GM12892 (cell line): ENCODE data around the gene HSPB3.

Experiments
- POLR2A ChIP-seq: IDR thresholded peaks from 2 replicates; pipeline ENCODE4 v1.6.1; 2011; ENCODE audit warnings: low read depth, low read length, control low read depth
- POLR2AphosphoS5 ChIP-seq: IDR thresholded peaks from 2 replicates; pipeline ENCODE4 v1.6.1; 2011; ENCODE audit warnings: low read depth, low read length, control low read depth

DNA sequence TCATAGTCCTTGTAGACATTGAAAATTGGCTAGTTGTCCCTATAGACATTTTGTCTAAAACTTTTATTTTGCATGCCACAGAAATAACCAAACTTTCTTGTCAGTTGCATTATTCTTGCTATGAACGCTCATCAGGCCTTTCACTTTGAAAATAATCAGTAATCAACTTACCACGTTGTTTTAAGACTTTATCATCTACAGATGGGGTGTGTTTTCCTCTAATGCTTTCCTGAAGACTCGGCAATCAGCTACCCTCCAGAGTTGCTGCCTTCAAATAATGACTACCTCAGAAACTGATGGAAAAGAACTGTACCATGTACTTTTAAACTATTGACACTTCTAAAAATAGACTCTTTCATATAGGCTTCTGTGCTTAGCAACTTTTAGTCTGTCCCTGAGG, 33.5 kb upstream of the HSPB3 start:
- TF ChIP-seq POLR2AphosphoS5 (no peak), POLR2A (no peak)
